Stimulated activated naive CD8-positive, alpha-beta T cell treated with anti-CD3 and anti-CD28 coated beads, Interleukin-15, amount 100 ng/mL, for 72 hours (primary cell): Measurements from ENCODE around the gene KIR2DL1.
"Not testable (repeated sequence)": the region's sequence is repeated elsewhere in the genome, so short reads cannot be mapped to it uniquely, and the experiment has no call there.

Experiments used
- ATAC-seq: fragments of 150-1000 bp; cut with Tn5 transposase; 2 replicates; pipeline ENCODE4 v1.10.0; 2021; ENCODE audit warnings: mild to moderate bottlenecking, moderate library complexity
- DNase-seq, 2 donors: peaks; one replicate each; pipeline ENCODE4 v3.0.0; 2021 to 2022
- H3K27ac Mint-ChIP-seq, 2 donors: one replicate each; pipeline ENCODE4 v1.8.0; 2022; ENCODE audit warnings: mild to moderate bottlenecking in 2 of 2, mixed read lengths in 2 of 2, moderate library complexity in 2 of 2
- H3K27me3 Mint-ChIP-seq: one replicate; pipeline ENCODE4 v1.8.0; 2022; ENCODE audit warnings: mixed read lengths
- H3K4me1 Mint-ChIP-seq: one replicate; pipeline ENCODE4 v1.8.0; 2022; ENCODE audit warnings: mild to moderate bottlenecking, mixed read lengths
- H3K4me3 Mint-ChIP-seq, 2 donors: one replicate each; pipeline ENCODE4 v1.8.0; 2022; ENCODE audit warnings: mild to moderate bottlenecking in 2 of 2, mixed read lengths in 2 of 2, moderate library complexity in 1 of 2
- H3K9me3 Mint-ChIP-seq, 2 donors: one replicate each; pipeline ENCODE4 v1.8.0; 2022; ENCODE audit warnings: mixed read lengths in 2 of 2

KIR2DL1 gene

DNA sequence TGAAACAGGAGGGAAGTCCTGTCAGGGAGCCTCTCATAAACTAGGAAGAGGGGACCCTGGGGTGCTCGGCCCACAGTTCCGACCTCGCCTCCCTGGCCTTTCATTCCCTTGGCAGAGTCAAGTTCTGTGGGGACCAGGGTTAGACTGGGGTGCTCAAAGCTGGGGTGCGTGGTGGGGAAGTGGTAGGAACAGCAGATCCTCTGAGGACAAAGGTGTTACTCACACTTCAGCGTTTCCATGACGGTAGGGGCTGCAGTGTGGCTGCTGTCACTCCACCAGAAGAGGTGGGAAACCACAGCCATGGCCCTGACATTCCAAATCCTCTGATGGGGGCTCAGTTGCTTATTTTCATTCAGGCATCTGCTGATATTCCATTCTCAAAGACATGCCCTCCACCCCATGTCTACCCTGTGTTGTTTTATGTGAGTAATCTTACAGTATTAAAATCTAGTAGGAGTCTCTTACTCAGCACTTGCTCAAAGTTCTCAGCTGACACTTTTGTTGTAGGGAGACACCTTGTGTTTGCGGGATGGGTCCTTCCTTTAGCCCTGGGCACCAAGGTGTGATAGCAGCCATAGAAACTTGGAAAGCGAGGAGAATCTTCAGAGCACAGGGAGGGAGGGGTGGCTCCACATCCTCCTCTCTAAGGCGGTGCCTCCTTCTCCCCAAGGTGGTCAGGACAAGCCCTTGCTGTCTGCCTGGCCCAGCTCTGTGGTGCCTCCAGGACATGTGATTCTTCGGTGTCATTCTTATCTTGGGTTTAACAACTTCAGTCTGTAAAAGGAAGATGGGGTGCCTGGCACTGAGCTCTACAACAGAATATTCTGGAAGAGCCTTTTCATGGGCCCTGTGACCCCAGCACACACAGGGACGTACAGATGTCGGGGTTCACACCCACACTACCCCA lies 13.1 kb upstream of the KIR2DL1 start:
- ATAC-seq: not testable (repeated sequence)

DNA sequence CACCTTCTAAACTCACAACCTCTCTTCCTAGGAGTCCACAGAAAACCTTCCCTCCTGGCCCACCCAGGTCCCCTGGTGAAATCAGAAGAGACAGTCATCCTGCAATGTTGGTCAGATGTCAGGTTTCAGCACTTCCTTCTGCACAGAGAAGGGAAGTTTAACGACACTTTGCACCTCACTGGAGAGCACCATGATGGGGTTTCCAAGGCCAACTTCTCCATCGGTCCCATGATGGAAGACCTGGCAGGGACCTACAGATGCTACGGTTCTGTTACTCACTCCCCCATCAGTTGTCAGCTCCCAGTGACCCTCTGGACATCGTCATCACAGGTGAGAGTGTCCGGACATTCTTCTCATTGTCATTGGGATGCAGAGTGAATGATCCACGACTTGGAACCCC lies 11.0 kb upstream of the KIR2DL1 start:
- H3K9me3 Mint-ChIP-seq, ATAC-seq, H3K4me3 Mint-ChIP-seq: not testable (repeated sequence)

More for the DNA sequence above, 13.1 kb upstream of the KIR2DL1 start:
- H3K27ac Mint-ChIP-seq, H3K4me1 Mint-ChIP-seq, H3K4me3 Mint-ChIP-seq, H3K9me3 Mint-ChIP-seq, DNase-seq: not testable (repeated sequence)
- peaks cover 11% of the 10 kb centered on the region for H3K27me3 Mint-ChIP-seq

DNA sequence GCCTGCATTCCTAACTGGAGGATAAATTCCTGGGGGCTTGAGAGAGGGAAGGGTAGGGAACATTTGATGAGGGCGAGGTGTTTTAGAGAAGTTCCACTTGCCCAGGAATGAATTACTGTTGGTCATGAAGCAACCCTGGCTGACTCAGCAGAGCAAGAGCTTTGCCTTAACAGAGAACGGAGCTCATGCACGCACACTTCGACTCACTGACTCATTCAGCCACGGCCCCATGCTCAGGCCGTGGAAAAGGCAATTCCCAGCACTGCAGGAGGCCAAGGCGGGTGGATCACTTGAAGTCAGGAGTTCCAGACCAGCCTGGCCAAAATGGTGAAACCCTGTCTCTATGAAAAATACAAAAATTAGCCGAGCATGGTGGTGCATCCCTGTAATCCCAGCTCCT lies 5.4 kb upstream of the KIR2DL1 start:
- Mint-ChIP-seq H3K9me3 (peaks cover 11 to 20% of the 10 kb centered on the region in 2 donors), H3K27me3 (peaks cover 13% of the 10 kb centered on the region)
- H3K4me1 Mint-ChIP-seq, H3K4me3 Mint-ChIP-seq, ATAC-seq, DNase-seq, H3K27ac Mint-ChIP-seq: not testable (repeated sequence)

More for the DNA sequence above, 11.0 kb upstream of the KIR2DL1 start:
- not testable (repeated sequence) for DNase-seq, H3K27ac Mint-ChIP-seq, H3K4me1 Mint-ChIP-seq, H3K27me3 Mint-ChIP-seq

- Mint-ChIP-seq H3K9me3 (peaks cover 11 to 20% of the 10 kb centered on the region in 2 donors), H3K27me3 (peaks cover 13% of the 10 kb centered on the region)
- not testable (repeated sequence) for DNase-seq, ATAC-seq, H3K4me1 Mint-ChIP-seq, H3K27ac Mint-ChIP-seq, H3K4me3 Mint-ChIP-seq
Measured at GRCh38 chr19:54766464-54766863, 3.1 kb upstream of the KIR2DL1 start.

GRCh38 chr19:54770511-54770910 lies 918 bp downstream of the KIR2DL1 start:
- H3K4me1 Mint-ChIP-seq, DNase-seq, H3K4me3 Mint-ChIP-seq, H3K27ac Mint-ChIP-seq, ATAC-seq: not testable (repeated sequence)
- peaks cover 3 to 11% of the 10 kb centered on the region in 2 donors for H3K9me3 Mint-ChIP-seq
- peaks cover 23% of the 10 kb centered on the region for H3K27me3 Mint-ChIP-seq

- DNase-seq, H3K4me3 Mint-ChIP-seq, ATAC-seq, H3K9me3 Mint-ChIP-seq, H3K4me1 Mint-ChIP-seq, H3K27ac Mint-ChIP-seq: not testable (repeated sequence)
- H3K27me3 Mint-ChIP-seq: peaks cover 23% of the 10 kb centered on the region
Measured at GRCh38 chr19:54771018-54771960, 1.7 kb downstream of the KIR2DL1 start.

GRCh38 chr19:54772666-54773065 lies 3.1 kb downstream of the KIR2DL1 start:
- ATAC-seq, H3K27ac Mint-ChIP-seq, H3K9me3 Mint-ChIP-seq, H3K4me1 Mint-ChIP-seq, DNase-seq, H3K4me3 Mint-ChIP-seq: not testable (repeated sequence)
- H3K27me3 Mint-ChIP-seq: peaks cover 13% of the 10 kb centered on the region

GRCh38 chr19:54775095-54775815 lies 5.7 kb downstream of the KIR2DL1 start:
- H3K27me3 Mint-ChIP-seq: peaks cover 10% of the 10 kb centered on the region
- H3K9me3 Mint-ChIP-seq, H3K4me1 Mint-ChIP-seq, H3K27ac Mint-ChIP-seq, DNase-seq, H3K4me3 Mint-ChIP-seq, ATAC-seq: not testable (repeated sequence)

DNA sequence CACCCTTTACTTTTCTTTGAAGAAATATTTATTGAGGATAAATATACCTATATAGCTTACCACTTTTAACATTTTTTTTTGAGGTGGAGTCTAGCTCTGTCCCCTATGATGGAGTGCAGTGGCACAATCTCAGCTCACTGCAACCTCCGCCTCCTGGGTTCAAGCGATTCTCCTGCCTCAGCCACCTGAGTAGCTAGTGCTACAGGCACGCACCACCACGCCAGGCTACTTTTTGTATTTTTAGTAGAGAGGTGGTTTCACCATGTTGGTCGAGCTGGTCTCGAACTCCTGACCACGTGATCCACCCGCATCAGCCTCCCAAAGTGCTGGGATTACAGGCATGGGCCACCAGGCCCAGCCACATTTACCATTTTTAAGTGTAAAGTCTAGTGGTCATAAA lies 6.2 kb downstream of the KIR2DL1 start:
- not testable (repeated sequence) for H3K9me3 Mint-ChIP-seq, H3K27ac Mint-ChIP-seq, DNase-seq, ATAC-seq, H3K4me3 Mint-ChIP-seq, H3K4me1 Mint-ChIP-seq
- H3K27me3 Mint-ChIP-seq: peaks cover 10% of the 10 kb centered on the region

DNA sequence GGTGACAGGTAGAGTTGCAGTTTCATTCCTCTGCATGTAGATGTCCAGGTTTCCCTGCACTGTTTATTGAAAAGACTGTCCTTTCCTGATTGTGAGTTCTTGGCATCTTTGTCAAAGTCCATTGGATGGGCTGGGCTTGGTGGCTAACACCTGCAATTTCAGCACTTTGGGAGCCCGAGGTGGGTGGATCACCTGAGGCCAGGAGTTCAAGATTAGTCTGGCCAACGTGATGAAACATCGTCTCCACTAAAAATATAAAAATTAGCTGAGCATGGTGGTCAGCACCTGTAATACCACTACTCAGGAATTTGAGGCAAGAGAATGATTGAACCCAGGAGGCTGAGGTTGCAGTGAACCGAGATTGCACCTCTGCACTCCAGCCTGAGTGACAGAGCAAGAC lies 8.3 kb downstream of the KIR2DL1 start:
- H3K27me3 Mint-ChIP-seq, DNase-seq, H3K27ac Mint-ChIP-seq, H3K4me1 Mint-ChIP-seq, H3K4me3 Mint-ChIP-seq, ATAC-seq, H3K9me3 Mint-ChIP-seq: not testable (repeated sequence)

DNA sequence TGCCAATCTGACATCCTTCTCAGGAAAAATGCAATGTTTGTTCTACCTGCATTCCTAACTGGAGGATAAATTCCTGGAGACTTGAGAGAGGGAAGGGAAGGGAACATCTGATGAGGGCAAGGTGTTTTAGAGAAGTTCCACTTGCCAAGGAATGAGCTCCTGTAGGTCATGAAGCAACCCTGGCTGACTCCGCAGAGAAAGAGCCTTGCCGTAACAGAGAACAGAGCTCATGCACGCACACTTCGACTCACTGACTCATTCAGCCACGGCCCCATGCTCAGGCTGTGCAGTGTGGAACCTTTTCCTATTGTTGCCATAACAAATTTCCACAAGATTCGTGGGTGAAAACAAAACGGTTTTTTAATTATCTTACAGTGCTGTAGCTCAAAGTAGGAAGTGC lies 9.3 kb downstream of the KIR2DL1 start:
- not testable (repeated sequence) for H3K4me3 Mint-ChIP-seq, H3K4me1 Mint-ChIP-seq, H3K9me3 Mint-ChIP-seq, H3K27ac Mint-ChIP-seq, H3K27me3 Mint-ChIP-seq, DNase-seq, ATAC-seq

- H3K27me3 Mint-ChIP-seq: peaks cover 29% of the 10 kb centered on the region
- not testable (repeated sequence) for DNase-seq, ATAC-seq, H3K27ac Mint-ChIP-seq, H3K4me1 Mint-ChIP-seq, H3K9me3 Mint-ChIP-seq, H3K4me3 Mint-ChIP-seq
Measured at GRCh38 chr19:54782916-54783315, 13.3 kb downstream of the KIR2DL1 start.

GRCh38 chr19:54786091-54786723 lies 16.6 kb downstream of the KIR2DL1 start:
- not testable (repeated sequence) for H3K27ac Mint-ChIP-seq, H3K4me3 Mint-ChIP-seq, H3K4me1 Mint-ChIP-seq, ATAC-seq, DNase-seq, H3K9me3 Mint-ChIP-seq
- peaks cover 29% of the 10 kb centered on the region for H3K27me3 Mint-ChIP-seq

DNA sequence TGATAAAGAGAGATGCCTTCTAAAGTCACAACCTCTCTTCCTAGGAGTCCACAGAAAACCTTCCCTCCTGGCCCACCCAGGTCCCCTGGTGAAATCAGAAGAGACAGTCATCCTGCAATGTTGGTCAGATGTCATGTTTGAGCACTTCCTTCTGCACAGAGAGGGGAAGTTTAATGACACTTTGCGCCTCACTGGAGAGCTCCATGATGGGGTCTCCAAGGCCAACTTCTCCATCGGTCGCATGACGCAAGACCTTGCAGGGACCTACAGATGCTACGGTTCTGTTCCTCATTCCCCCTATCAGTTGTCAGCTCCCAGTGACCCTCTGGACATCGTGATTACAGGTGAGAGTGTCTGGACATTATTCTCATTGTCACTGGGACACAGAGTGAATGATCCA lies 18.6 kb downstream of the KIR2DL1 start:
- H3K27ac Mint-ChIP-seq, DNase-seq, ATAC-seq, H3K4me3 Mint-ChIP-seq, H3K9me3 Mint-ChIP-seq, H3K4me1 Mint-ChIP-seq: not testable (repeated sequence)
- peaks cover 29% of the 10 kb centered on the region for H3K27me3 Mint-ChIP-seq

- ATAC-seq: no peak
- H3K27ac Mint-ChIP-seq: no peak overlapping the region
- DNase-seq: no peak
- peaks cover 12% of the 10 kb centered on the region for H3K27me3 Mint-ChIP-seq
- no peak overlapping the region for H3K4me3 Mint-ChIP-seq
- H3K9me3 Mint-ChIP-seq: no peaks in the 10 kb centered on the region
- peaks cover 8% of the 10 kb centered on the region for H3K4me1 Mint-ChIP-seq
Measured at GRCh38 chr19:54790711-54791110, 21.1 kb downstream of the KIR2DL1 start.
